Spleen (tissue), 7 donors: ENCODE measurements around the gene PINLYP.

Experiments
- POLR2A ChIP-seq, 3 donors: fragments of 450-650 bp; IDR thresholded peaks; one replicate each; pipeline ENCODE4 v1.5.1; 2017; ENCODE audit warnings: antibody characterized with exemption in 3 of 3, mild to moderate bottlenecking in 1 of 3
- POLR2AphosphoS5 ChIP-seq, 3 donors: sonication (generic); formaldehyde crosslinking; IDR thresholded peaks; one replicate each; pipeline ENCODE4 v1.5.1; 2017; ENCODE audit warnings: antibody characterized with exemption in 3 of 3
- TF ChIP-seq, protein P1 (sequence below), 11 experiments: fragments of 200-600 bp in 7 of 11; fragments of 450-650 bp in 4 of 11; sonication (generic) in 4 of 11; IDR thresholded peaks in 8 of 11; conservative IDR thresholded peaks in 3 of 11; 1 replicate in 7 of 11; 2 replicates in 4 of 11; pipeline versions ENCODE4 v1.4.0 to v1.8.0; 2016 to 2021; ENCODE audit warnings: antibody characterized with exemption in 11 of 11, inconsistent platforms in 4 of 11, mild to moderate bottlenecking in 1 of 11
- donor health status: DM: no; HTN: no; CAD: no; lungs with moderate emphysema.
- donor health status: DM: no; HTN: no; CAD: no.
- donor health status: DM: no; HTN: no; CAD: no.

DNA sequence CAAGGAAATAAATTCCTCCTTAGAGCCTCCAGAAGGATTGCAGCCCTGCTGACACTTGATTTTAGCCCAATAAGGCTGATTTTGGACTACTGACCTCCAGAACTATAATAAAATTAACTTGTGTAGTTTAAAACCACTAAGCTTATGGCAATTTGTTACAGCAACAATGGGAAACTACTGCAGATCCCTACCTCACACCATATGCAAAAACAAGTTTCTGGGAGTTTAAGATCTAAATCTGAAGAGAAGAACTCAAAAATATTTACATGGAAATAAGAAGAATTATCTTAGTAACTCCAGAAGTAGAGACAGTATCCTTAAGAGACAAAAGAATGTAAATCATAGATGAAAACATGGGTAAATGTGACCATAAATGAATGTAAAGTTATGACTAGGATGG, 36.7 kb upstream of the PINLYP start:
- TF ChIP-seq, protein P1, sequence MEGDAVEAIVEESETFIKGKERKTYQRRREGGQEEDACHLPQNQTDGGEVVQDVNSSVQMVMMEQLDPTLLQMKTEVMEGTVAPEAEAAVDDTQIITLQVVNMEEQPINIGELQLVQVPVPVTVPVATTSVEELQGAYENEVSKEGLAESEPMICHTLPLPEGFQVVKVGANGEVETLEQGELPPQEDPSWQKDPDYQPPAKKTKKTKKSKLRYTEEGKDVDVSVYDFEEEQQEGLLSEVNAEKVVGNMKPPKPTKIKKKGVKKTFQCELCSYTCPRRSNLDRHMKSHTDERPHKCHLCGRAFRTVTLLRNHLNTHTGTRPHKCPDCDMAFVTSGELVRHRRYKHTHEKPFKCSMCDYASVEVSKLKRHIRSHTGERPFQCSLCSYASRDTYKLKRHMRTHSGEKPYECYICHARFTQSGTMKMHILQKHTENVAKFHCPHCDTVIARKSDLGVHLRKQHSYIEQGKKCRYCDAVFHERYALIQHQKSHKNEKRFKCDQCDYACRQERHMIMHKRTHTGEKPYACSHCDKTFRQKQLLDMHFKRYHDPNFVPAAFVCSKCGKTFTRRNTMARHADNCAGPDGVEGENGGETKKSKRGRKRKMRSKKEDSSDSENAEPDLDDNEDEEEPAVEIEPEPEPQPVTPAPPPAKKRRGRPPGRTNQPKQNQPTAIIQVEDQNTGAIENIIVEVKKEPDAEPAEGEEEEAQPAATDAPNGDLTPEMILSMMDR (IDR thresholded peaks at IDR 0.05 in 8 of 11, conservative IDR thresholded peaks at IDR 0.05 in 3 of 11), result no peak
- TF ChIP-seq POLR2A (IDR thresholded peaks at IDR 0.05) (no peak), POLR2AphosphoS5 (IDR thresholded peaks at IDR 0.05) (no peak)
